ENCODE results near the gene SLC6A3.

The SLC6A3 gene

DNA sequence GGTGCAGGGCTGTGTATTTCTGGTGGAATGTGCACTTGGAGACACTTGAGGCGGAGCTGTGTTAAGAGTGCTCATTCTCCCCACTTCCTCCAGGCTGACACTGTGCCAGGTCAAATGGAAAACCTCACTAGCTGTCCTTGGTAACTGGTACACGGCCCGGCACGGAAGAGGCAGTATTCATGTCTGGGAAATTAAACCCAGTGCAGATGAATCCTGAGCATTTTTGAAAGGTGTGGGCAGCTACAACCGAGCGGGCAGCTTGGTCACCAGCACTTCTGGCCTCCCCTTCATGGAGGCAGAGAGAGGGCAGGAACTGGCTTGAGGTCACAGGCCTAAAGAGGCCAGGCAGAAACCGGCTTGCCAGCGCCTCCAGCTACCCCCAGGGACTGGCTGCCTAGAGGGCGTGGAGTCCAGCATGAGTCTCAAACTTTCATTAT lies 101.9 kb downstream of the SLC6A3 start:
- peaks cover 4% of the 10 kb centered on the region for H3K4me1 ChIP-seq (ENCODE audit: control insufficient read depth, insufficient read depth, low read length)
- H3K27ac ChIP-seq (ENCODE audit: low read depth, low read length) = no peak overlapping the region
- H3K4me3 ChIP-seq (ENCODE audit: low read depth, low read length) = peak overlapping the region; percentile 98; the same call in 1 of the 2 replicates
- peaks cover 46% of the 10 kb centered on the region for H3K36me3 ChIP-seq (ENCODE audit: control insufficient read depth, insufficient read depth, low read length)
- H3K9ac ChIP-seq (ENCODE audit: low read length) = no peak overlapping the region
- H3K9me3 ChIP-seq (ENCODE audit: control insufficient read depth, insufficient read depth, low read depth, low read length) = no peaks in the 10 kb centered on the region
- no peaks in the 10 kb centered on the region for H3K27me3 ChIP-seq (ENCODE audit: control insufficient read depth, insufficient read depth, low read length)
